GM23248 (cell line): ENCODE measurements around the gene DMAP1. TPM values are rescaled to one million over a fixed set of nuclear protein-coding genes. Genes with fewer than 3 reads are reported as not detected.

Experiments used
- DNase-seq: peaks from one replicate; pipeline ENCODE4 v3.0.0-alpha.2; 2015
- H2AFZ ChIP-seq: fragments of 200-600 bp; sonication (generic); 2 replicates; pipeline ENCODE4 v1.6.1; 2016; ENCODE audit warnings: antibody characterized with exemption
- H3F3A ChIP-seq: fragments of 200-600 bp; sonication (generic); 2 replicates; pipeline ENCODE4 v1.6.1; 2016; ENCODE audit warnings: mild to moderate bottlenecking, antibody characterized with exemption, mixed run types; ENCODE audit not compliant: insufficient read depth
- H3K27ac ChIP-seq: fragments of 200-600 bp; sonication (generic); 2 replicates; pipeline ENCODE4 v1.5.1; 2016; ENCODE audit warnings: mild to moderate bottlenecking
- H3K27me3 ChIP-seq: fragments of 200-600 bp; sonication (generic); replicated peaks from 2 replicates; pipeline ENCODE4 v1.6.1; 2016; ENCODE audit warnings: mild to moderate bottlenecking; ENCODE audit not compliant: insufficient read depth
- H3K36me3 ChIP-seq: fragments of 200-600 bp; sonication (generic); 2 replicates; pipeline ENCODE4 v1.6.1; 2016; ENCODE audit warnings: low read depth, mild to moderate bottlenecking
- H3K4me1 ChIP-seq: fragments of 200-600 bp; sonication (generic); 2 replicates; pipeline ENCODE4 v1.6.1; 2016; ENCODE audit warnings: mild to moderate bottlenecking; ENCODE audit not compliant: insufficient read depth
- H3K4me2 ChIP-seq: fragments of 200-600 bp; sonication (generic); one replicate; pipeline ENCODE4 v1.6.1; 2016; ENCODE audit warnings: mild to moderate bottlenecking; ENCODE audit not compliant: unreplicated experiment
- H3K4me3 ChIP-seq: fragments of 200-600 bp; sonication (generic); 2 replicates; pipeline ENCODE4 v1.5.1; 2016; ENCODE audit warnings: mild to moderate bottlenecking
- H3K79me2 ChIP-seq: fragments of 200-600 bp; sonication (generic); 2 replicates; pipeline ENCODE4 v1.6.1; 2016; ENCODE audit warnings: mild to moderate bottlenecking; ENCODE audit not compliant: insufficient read depth
- H3K9ac ChIP-seq: fragments of 200-600 bp; sonication (generic); 2 replicates; pipeline ENCODE4 v1.6.1; 2016; ENCODE audit warnings: mild to moderate bottlenecking
- H3K9me2 ChIP-seq: fragments of 200-600 bp; sonication (generic); 2 replicates; pipeline ENCODE4 v1.6.1; 2016; ENCODE audit warnings: mixed run types, mild to moderate bottlenecking, moderate library complexity; ENCODE audit not compliant: insufficient read depth
- H3K9me3 ChIP-seq: fragments of 200-600 bp; sonication (generic); one replicate; pipeline ENCODE4 v1.6.1; 2017; ENCODE audit warnings: low read depth
- H4K20me1 ChIP-seq: fragments of 200-600 bp; sonication (generic); 2 replicates; pipeline ENCODE4 v1.6.0; 2016; ENCODE audit not compliant: insufficient read depth
- EZH2 ChIP-seq: fragments of 200-600 bp; sonication (generic); IDR thresholded peaks from 2 replicates; pipeline ENCODE4 v1.6.1; 2018; ENCODE audit warnings: antibody characterized with exemption, mild to moderate bottlenecking; ENCODE audit not compliant: insufficient read depth, poor library complexity, severe bottlenecking
- EZH2phosphoT487 ChIP-seq: fragments of 200-600 bp; sonication (generic); IDR thresholded peaks from 2 replicates; pipeline ENCODE4 v1.6.1; 2018; ENCODE audit warnings: antibody characterized with exemption, moderate library complexity, mild to moderate bottlenecking, low read depth; ENCODE audit not compliant: insufficient read depth
- WGBS, 2 experiments: methylation state at CpG; one replicate each; pipeline ENCODE4 v1.1.6; 2015 to 2017; ENCODE audit warnings: low lambda C conversion rate in 2 of 2, low coverage in 1 of 2; ENCODE audit errors: missing lambda C conversion rate in 2 of 2; 5-methylcytosine and 5-hydroxymethylcytosine counted together
- in situ Hi-C: fragments of 300-500 bp; cut with MboI; formaldehyde crosslinking; loops from 2 replicates; pipeline ENCODE4 v1.15.0; 2020
- polyA plus RNA-seq: library from polyadenylated mRNA; unstranded; fragments of >200 nt; fragmentation: Nextera tagmentation; extraction: Ambion mirVana; gene quantifications from 2 replicates; pipeline ENCODE4 v1.2.1, GENCODE V29; 2016
- total RNA-seq: library from RNA; depleted of rRNA; stranded (reverse); fragments of >200 nt; shearing (Covaris generic); gene quantifications from 2 replicates; pipeline ENCODE4 v1.2.3, GENCODE V29; 2014

DMAP1 gene
- total and polyA plus RNA-seq, 2 experiments from 2014 or later: 16.0 to 32.7 TPM

DNA sequence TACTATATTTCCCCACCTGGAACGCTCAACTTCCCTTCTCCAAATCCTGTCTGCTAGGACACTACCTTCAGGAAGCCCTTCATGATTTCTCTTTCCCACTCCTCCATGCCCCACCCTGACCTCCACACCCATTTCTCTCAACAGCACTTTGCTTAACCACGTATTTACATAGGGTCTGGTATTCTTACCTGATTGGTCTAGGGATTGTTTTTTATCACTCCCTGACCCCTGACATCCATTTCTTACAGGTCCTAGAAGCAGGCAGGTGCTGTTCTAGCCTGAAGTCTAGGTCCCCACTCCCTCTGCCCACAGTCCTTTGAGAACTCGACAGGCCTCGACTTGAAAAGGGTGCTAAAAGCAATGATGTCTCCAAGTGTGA is 47.5 kb downstream of the DMAP1 start:
- Histone ChIP-seq H3K27me3 (no peaks in the 10 kb centered on the region), H3K36me3 (no peaks in the 10 kb centered on the region), H3K9me3 (no peaks in the 10 kb centered on the region), H3K9ac (no peak overlapping the region), H3K4me1 (no peaks in the 10 kb centered on the region), H3K4me3 (no peak overlapping the region), H3K4me2 (no peak overlapping the region), H3K79me2 (no peaks in the 10 kb centered on the region), H4K20me1 (no peaks in the 10 kb centered on the region; the same call in 1 of the 2 replicates), H3F3A (no peaks in the 10 kb centered on the region), H3K9me2 (no peaks in the 10 kb centered on the region), H3K27ac (no peak overlapping the region), H2AFZ (no peak overlapping the region)
- no peak for TF ChIP-seq EZH2
- no peak for TF ChIP-seq EZH2phosphoT487
- in situ Hi-C loops: no loop called here
- WGBS, 2 experiments: 88 to 89% methylated on average over 4 of the region's 4 CpGs
- no peak for DNase-seq

DNA sequence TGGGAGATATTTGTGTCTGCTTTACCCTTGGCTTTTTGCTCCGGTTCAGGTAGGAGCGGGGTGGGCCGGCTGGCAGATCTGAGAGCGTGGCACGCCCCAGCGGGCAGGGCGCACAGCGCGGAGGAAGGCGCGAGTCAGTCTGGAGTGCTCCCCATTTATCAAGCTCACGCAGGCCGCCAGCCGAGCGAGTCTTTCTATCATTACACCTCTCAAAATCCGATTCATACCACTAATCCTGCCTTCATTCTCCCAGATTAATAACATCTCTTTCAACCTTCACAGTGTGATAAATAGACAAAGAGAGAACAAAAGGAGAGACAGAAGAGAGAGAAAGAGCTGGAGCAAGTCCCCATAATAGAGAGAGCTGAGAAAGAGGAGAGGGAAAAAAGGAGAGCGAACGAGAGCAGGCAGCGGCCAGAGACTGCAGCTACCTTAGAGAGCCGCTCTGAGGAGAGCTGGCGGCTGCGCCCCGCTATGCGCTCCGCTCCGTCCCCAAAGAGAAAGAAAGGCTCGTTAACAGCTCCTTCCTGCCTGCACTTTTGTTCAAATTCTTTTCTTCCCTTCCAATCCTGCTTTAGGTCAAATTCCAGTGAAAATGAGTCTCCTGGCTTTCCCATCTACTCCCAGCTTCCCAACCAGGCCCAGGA is 48.0 kb downstream of the DMAP1 start:
- Histone ChIP-seq H3K27ac (no peak overlapping the region), H3K36me3 (no peaks in the 10 kb centered on the region), H3K4me3 (no peak overlapping the region), H2AFZ (no peak overlapping the region), H3K9me3 (no peaks in the 10 kb centered on the region), H3K79me2 (no peaks in the 10 kb centered on the region), H3K9me2 (no peaks in the 10 kb centered on the region), H3K9ac (no peak overlapping the region), H3K4me1 (no peaks in the 10 kb centered on the region), H4K20me1 (no peaks in the 10 kb centered on the region; the same call in 1 of the 2 replicates), H3K27me3 (no peaks in the 10 kb centered on the region), H3F3A (no peaks in the 10 kb centered on the region), H3K4me2 (no peak overlapping the region)
- DNase-seq: no peak
- no peak for TF ChIP-seq EZH2
- TF ChIP-seq EZH2phosphoT487: no peak
- WGBS, 2 experiments: 95% methylated on average over 27 of the region's 27 CpGs
- in situ Hi-C loops: no loop called here

GRCh38 chr1:44261962-44262361 is 48.7 kb downstream of the DMAP1 start:
- no peaks in the 10 kb centered on the region; the same call in 1 of the 2 replicates for H4K20me1 ChIP-seq
- WGBS, 2 experiments: 79 to 84% methylated on average over 5 of the region's 5 CpGs

DNA sequence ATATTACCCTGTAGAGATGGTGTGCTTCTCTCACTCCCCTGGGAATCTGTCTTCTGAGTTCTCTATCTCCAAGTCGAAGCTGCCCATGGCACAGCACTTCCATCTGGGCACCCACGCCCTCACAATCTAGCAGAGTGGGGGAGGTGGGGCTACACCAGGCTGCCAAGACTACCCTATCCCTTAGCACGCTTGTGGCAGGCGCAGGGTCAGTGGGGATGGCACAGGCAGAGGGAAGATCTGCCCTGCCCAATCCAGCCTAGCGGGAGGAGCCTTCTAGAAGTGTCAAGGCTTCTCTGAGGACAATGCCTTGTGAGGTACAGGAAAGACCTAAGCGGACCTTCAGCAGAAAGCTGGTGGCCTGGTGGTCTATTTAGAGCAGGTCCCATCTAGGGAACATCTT is 49.1 kb downstream of the DMAP1 start:
- H3K4me2 ChIP-seq: no peak overlapping the region
- H4K20me1 ChIP-seq: no peaks in the 10 kb centered on the region; the same call in 1 of the 2 replicates
- TF ChIP-seq EZH2phosphoT487 (no peak), EZH2 (no peak)
- no peaks in the 10 kb centered on the region for H3K4me1 ChIP-seq
- H3F3A ChIP-seq: no peaks in the 10 kb centered on the region
- no peaks in the 10 kb centered on the region for H3K36me3 ChIP-seq
- H3K27ac ChIP-seq: no peak overlapping the region
- no peaks in the 10 kb centered on the region for H3K79me2 ChIP-seq
- H3K9me2 ChIP-seq: no peaks in the 10 kb centered on the region
- H3K9ac ChIP-seq: no peak overlapping the region
- 95 to 97% methylated on average over 6 of the region's 6 CpGs for WGBS, 2 experiments
- in situ Hi-C loops: no loop called here
- H2AFZ ChIP-seq: no peak overlapping the region
- H3K4me3 ChIP-seq: no peak overlapping the region
- no peak for DNase-seq
- H3K27me3 ChIP-seq: no peaks in the 10 kb centered on the region
- H3K9me3 ChIP-seq: no peaks in the 10 kb centered on the region

More at GRCh38 chr1:44261962-44262361, 48.7 kb downstream of the DMAP1 start:
- H3K4me2 ChIP-seq: no peak overlapping the region
- H3K4me3 ChIP-seq: no peak overlapping the region
- DNase-seq: no peak
- no peak overlapping the region for H3K9ac ChIP-seq
- no peaks in the 10 kb centered on the region for H3K27me3 ChIP-seq
- H3K27ac ChIP-seq: no peak overlapping the region
- no peaks in the 10 kb centered on the region for H3K79me2 ChIP-seq
- H3K36me3 ChIP-seq: no peaks in the 10 kb centered on the region
- H2AFZ ChIP-seq: no peak overlapping the region
- H3F3A ChIP-seq: no peaks in the 10 kb centered on the region
- H3K4me1 ChIP-seq: no peaks in the 10 kb centered on the region
- no peaks in the 10 kb centered on the region for H3K9me2 ChIP-seq
- H3K9me3 ChIP-seq: no peaks in the 10 kb centered on the region
- in situ Hi-C loops: no loop called here
- TF ChIP-seq EZH2phosphoT487: no peak
- TF ChIP-seq EZH2: no peak
